ENCODE data around the gene C6orf47. TPM values are rescaled to one million over a fixed set of nuclear protein-coding genes. Genes with fewer than 3 reads are reported as not detected.

C6orf47 gene
- total RNA-seq, 1 donor from 2014 or later = 28.8 TPM

GRCh38 chr6:31633447-31633846 is 27.1 kb downstream of the C6orf47 start:
- H3K9me3 Mint-ChIP-seq (ENCODE audit: unreplicated experiment) = peaks cover 3% of the 10 kb centered on the region
- H3K4me3 Mint-ChIP-seq (ENCODE audit: unreplicated experiment) = no peak overlapping the region
- no peak overlapping the region for H3K27ac Mint-ChIP-seq (ENCODE audit: unreplicated experiment)

GRCh38 chr6:31632279-31632946 is 28.2 kb downstream of the C6orf47 start:
- H3K4me1 Mint-ChIP-seq (ENCODE audit: low read depth, unreplicated experiment) = no peaks in the 10 kb centered on the region
- TF ChIP-seq CTCF (IDR thresholded peaks at IDR 0.05; ENCODE audit: partially characterized antibody, unreplicated experiment) = no peak

More at GRCh38 chr6:31633447-31633846, 27.1 kb downstream of the C6orf47 start:
- no peak for TF ChIP-seq CTCF (IDR thresholded peaks at IDR 0.05; ENCODE audit: partially characterized antibody, unreplicated experiment)
- Mint-ChIP-seq H3K36me3 (ENCODE audit: unreplicated experiment) (peaks cover 6% of the 10 kb centered on the region), H3K27me3 (ENCODE audit: unreplicated experiment) (peaks cover 20% of the 10 kb centered on the region), H3K4me1 (ENCODE audit: low read depth, unreplicated experiment) (no peaks in the 10 kb centered on the region)
- DNase-seq = no peak

GRCh38 chr6:31631681-31632278 is 28.8 kb downstream of the C6orf47 start:
- Mint-ChIP-seq H3K27ac (ENCODE audit: unreplicated experiment) (no peak overlapping the region), H3K4me1 (ENCODE audit: low read depth, unreplicated experiment) (no peaks in the 10 kb centered on the region)

More at GRCh38 chr6:31632279-31632946, 28.2 kb downstream of the C6orf47 start:
- peaks cover 20% of the 10 kb centered on the region for H3K27me3 Mint-ChIP-seq (ENCODE audit: unreplicated experiment)
- no peak for DNase-seq
- H3K36me3 Mint-ChIP-seq (ENCODE audit: unreplicated experiment) = peaks cover 10% of the 10 kb centered on the region
- H3K27ac Mint-ChIP-seq (ENCODE audit: unreplicated experiment) = no peak overlapping the region
- H3K4me3 Mint-ChIP-seq (ENCODE audit: unreplicated experiment) = no peak overlapping the region
- peaks cover 6% of the 10 kb centered on the region for H3K9me3 Mint-ChIP-seq (ENCODE audit: unreplicated experiment)

GRCh38 chr6:31631209-31631608 is 29.4 kb downstream of the C6orf47 start:
- peaks cover 10% of the 10 kb centered on the region for H3K36me3 Mint-ChIP-seq (ENCODE audit: unreplicated experiment)
- H3K9me3 Mint-ChIP-seq (ENCODE audit: unreplicated experiment) = peaks cover 6% of the 10 kb centered on the region
- H3K27ac Mint-ChIP-seq (ENCODE audit: unreplicated experiment) = no peak overlapping the region
- H3K27me3 Mint-ChIP-seq (ENCODE audit: unreplicated experiment) = peaks cover 19% of the 10 kb centered on the region
- no peak for TF ChIP-seq CTCF (IDR thresholded peaks at IDR 0.05; ENCODE audit: partially characterized antibody, unreplicated experiment)
- H3K4me1 Mint-ChIP-seq (ENCODE audit: low read depth, unreplicated experiment) = peaks cover 2% of the 10 kb centered on the region
- DNase-seq = no peak
- H3K4me3 Mint-ChIP-seq (ENCODE audit: unreplicated experiment) = no peak overlapping the region

More at GRCh38 chr6:31631681-31632278, 28.8 kb downstream of the C6orf47 start:
- peaks cover 17% of the 10 kb centered on the region for H3K27me3 Mint-ChIP-seq (ENCODE audit: unreplicated experiment)
- DNase-seq = no peak
- peaks cover 7% of the 10 kb centered on the region for H3K9me3 Mint-ChIP-seq (ENCODE audit: unreplicated experiment)
- TF ChIP-seq CTCF (IDR thresholded peaks at IDR 0.05; ENCODE audit: partially characterized antibody, unreplicated experiment) = no peak
- H3K36me3 Mint-ChIP-seq (ENCODE audit: unreplicated experiment) = peaks cover 10% of the 10 kb centered on the region
- no peak overlapping the region for H3K4me3 Mint-ChIP-seq (ENCODE audit: unreplicated experiment)

Measured in glutamatergic neuron (in vitro differentiated cells).